Measurements from ENCODE around the gene LRP10.

LRP10 gene

GRCh38 chr14:22830443-22831010 is 41.0 kb upstream of the LRP10 start:
- Histone ChIP-seq H3K27ac (ENCODE audit: low read depth, low read length) (peak overlapping the region; percentile 72), H3K36me3 (ENCODE audit: low read length) (peaks cover 7% of the 10 kb centered on the region; the same call in 1 of the 2 replicates), H3F3A (ENCODE audit: insufficient read depth) (peaks cover 8% of the 10 kb centered on the region; the same call in 1 of the 2 replicates), H2AFZ (ENCODE audit: low read depth, low read length, severe bottlenecking) (peak overlapping the region; percentile 78), H3K9me3 (ENCODE audit: insufficient read depth, low read length) (no peaks in the 10 kb centered on the region), H3K27me3 (ENCODE audit: low read length) (no peaks in the 10 kb centered on the region), H3K79me2 (ENCODE audit: insufficient read depth, low read length) (peaks cover 20% of the 10 kb centered on the region), H3K4me2 (ENCODE audit: low read depth, low read length, poor library complexity, severe bottlenecking) (peak overlapping the region; percentile 97), H3K9me2 (replicated peaks; ENCODE audit: insufficient read depth, low read length) (no peaks in the 10 kb centered on the region), H3K9ac (ENCODE audit: low read length) (peak overlapping the region; percentile 96), H3K4me3 (ENCODE audit: insufficient read depth, low read length, poor library complexity, severe bottlenecking) (peak overlapping the region; percentile 88), H4K20me1 (ENCODE audit: low read depth, low read length) (no peaks in the 10 kb centered on the region)
- TF ChIP-seq EZH2phosphoT487 (conservative IDR thresholded peaks at IDR 0.05; ENCODE audit: low read length) = no peak
- TF ChIP-seq CTCF (IDR thresholded peaks at IDR 0.05; ENCODE audit: insufficient read depth, low read length, poor library complexity, severe bottlenecking) = no peak

GRCh38 chr14:22835505-22835904 is 36.0 kb upstream of the LRP10 start:
- Histone ChIP-seq H3K4me2 (ENCODE audit: low read depth, low read length, poor library complexity, severe bottlenecking) (no peak overlapping the region), H3K4me3 (ENCODE audit: insufficient read depth, low read length, poor library complexity, severe bottlenecking) (no peak overlapping the region), H4K20me1 (ENCODE audit: low read depth, low read length) (no peaks in the 10 kb centered on the region), H3K79me2 (ENCODE audit: insufficient read depth, low read length) (peaks cover 12% of the 10 kb centered on the region), H3K36me3 (ENCODE audit: low read length) (peaks cover 7% of the 10 kb centered on the region; the same call in 1 of the 2 replicates), H3K9me3 (ENCODE audit: insufficient read depth, low read length) (no peaks in the 10 kb centered on the region), H3K27ac (ENCODE audit: low read depth, low read length) (no peak overlapping the region), H2AFZ (ENCODE audit: low read depth, low read length, severe bottlenecking) (no peak overlapping the region), H3K27me3 (ENCODE audit: low read length) (no peaks in the 10 kb centered on the region), H3K9me2 (replicated peaks; ENCODE audit: insufficient read depth, low read length) (no peaks in the 10 kb centered on the region), H3K9ac (ENCODE audit: low read length) (no peak overlapping the region), H3F3A (ENCODE audit: insufficient read depth) (no peaks in the 10 kb centered on the region; the same call in 1 of the 2 replicates)
- TF ChIP-seq EZH2phosphoT487 (conservative IDR thresholded peaks at IDR 0.05; ENCODE audit: low read length) = no peak
- TF ChIP-seq CTCF (IDR thresholded peaks at IDR 0.05; ENCODE audit: insufficient read depth, low read length, poor library complexity, severe bottlenecking) = no peak

GRCh38 chr14:22836301-22837113 is 35.0 kb upstream of the LRP10 start, which contains the start of gene MMP14:
Gene MMP14, plus strand, starts transcription at chr14:22836585. Its CDS starts 233 bp downstream, at chr14:22836818.
- H3K4me3 ChIP-seq (ENCODE audit: insufficient read depth, low read length, poor library complexity, severe bottlenecking) = no peak within 1 kb of the TSS
- peaks cover 2% of the 10 kb centered on the region; the same call in 1 of the 2 replicates for H3K36me3 ChIP-seq (ENCODE audit: low read length)
- 0 out of 2 replicates have a peak, but pooled peaks cover 2% of the 10 kb centered on the region for H3K79me2 ChIP-seq (ENCODE audit: insufficient read depth, low read length)

More at GRCh38 chr14:22836301-22837113, 35.0 kb upstream of the LRP10 start, which contains the start of gene MMP14:
- H3F3A ChIP-seq (ENCODE audit: insufficient read depth) = no peaks in the 10 kb centered on the region; the same call in 1 of the 2 replicates
- H3K27ac ChIP-seq (ENCODE audit: low read depth, low read length) = no peak within 1 kb of the TSS
- no peaks in the 10 kb centered on the region for H4K20me1 ChIP-seq (ENCODE audit: low read depth, low read length)
- no peaks in the 10 kb centered on the region for H3K27me3 ChIP-seq (ENCODE audit: low read length)
- no peak within 1 kb of the TSS for H2AFZ ChIP-seq (ENCODE audit: low read depth, low read length, severe bottlenecking)
- H3K9me3 ChIP-seq (ENCODE audit: insufficient read depth, low read length) = no peaks in the 10 kb centered on the region
- no peak within 1 kb of the TSS for H3K9ac ChIP-seq (ENCODE audit: low read length)
- H3K4me2 ChIP-seq (ENCODE audit: low read depth, low read length, poor library complexity, severe bottlenecking) = no peak within 1 kb of the TSS
- TF ChIP-seq EZH2phosphoT487 (conservative IDR thresholded peaks at IDR 0.05; ENCODE audit: low read length) (no peak), CTCF (IDR thresholded peaks at IDR 0.05; ENCODE audit: insufficient read depth, low read length, poor library complexity, severe bottlenecking) (no peak)
- H3K9me2 ChIP-seq (replicated peaks; ENCODE audit: insufficient read depth, low read length) = no peaks in the 10 kb centered on the region
